Sigmoid colon (tissue), 7 donors: ENCODE results near the gene CRYGN. TPM values are rescaled to one million over a fixed set of nuclear protein-coding genes. Genes with fewer than 3 reads are reported as not detected.

Experiments used
- DNase-seq: peaks from one replicate; pipeline ENCODE4 v3.0.0-alpha.2; 2019
- H3K27ac ChIP-seq, 4 donors: fragments of 200-600 bp; sonication (generic); one replicate each; pipeline ENCODE4 v1.5.1; 2016 to 2019; ENCODE audit warnings: mild to moderate bottlenecking in 1 of 4
- H3K27me3 ChIP-seq, 3 donors: fragments of 200-600 bp; sonication (generic); one replicate each; pipeline ENCODE4 v1.5.1; 2019; ENCODE audit warnings: mild to moderate bottlenecking in 1 of 3
- H3K36me3 ChIP-seq, 4 donors: fragments of 200-600 bp; sonication (generic); one replicate each; pipeline ENCODE4 v1.5.1; 2016 to 2019
- H3K4me1 ChIP-seq, 4 donors: fragments of 200-600 bp; sonication (generic); one replicate each; pipeline ENCODE4 v1.5.1; 2017 to 2019
- H3K4me3 ChIP-seq, 4 donors: fragments of 200-600 bp; sonication (generic); one replicate each; pipeline ENCODE4 v1.5.1; 2017 to 2019; ENCODE audit warnings: mild to moderate bottlenecking in 2 of 4, moderate library complexity in 1 of 4
- H3K9me3 ChIP-seq, 4 donors: fragments of 200-600 bp in 3 of 4; sonication (generic) in 3 of 4; one replicate each; pipeline versions ENCODE4 v1.5.1 to v1.6.1; 2013 to 2019
- EP300 ChIP-seq, 4 donors: sonication (generic); formaldehyde crosslinking; IDR thresholded peaks; one replicate each; pipeline ENCODE4 v1.6.1; 2017; ENCODE audit warnings: antibody characterized with exemption in 4 of 4
- POLR2A ChIP-seq, 2 donors: fragments of 450-650 bp; IDR thresholded peaks; one replicate each; pipeline ENCODE4 v1.6.1; 2016; ENCODE audit warnings: antibody characterized with exemption in 2 of 2, mild to moderate bottlenecking in 2 of 2, moderate library complexity in 2 of 2
- POLR2AphosphoS5 ChIP-seq, 4 donors: sonication (generic); formaldehyde crosslinking; IDR thresholded peaks; one replicate each; pipeline ENCODE4 v1.6.1; 2017; ENCODE audit warnings: antibody characterized with exemption in 4 of 4
- WGBS, 2 donors: extraction: QIAGEN DNeasy Blood & Tissue Kit; methylation state at CpG; one replicate each; pipeline ENCODE4 v1.1.7; 2013; 5-methylcytosine and 5-hydroxymethylcytosine counted together
- intact Hi-C: fragments of 100-400 bp; cut with DNase I; formaldehyde crosslinking; loops from one replicate; pipeline ENCODE4 v1.15.1; 2023
- polyA plus RNA-seq, 3 donors: library from polyadenylated mRNA; stranded (reverse); fragments of 200-250 nt; gene quantifications; one replicate each; pipeline ENCODE4 v1.2.3, GENCODE V29; 2013
- total RNA-seq, 4 donors: library from RNA; depleted of rRNA; stranded (reverse); fragments of >200 nt; gene quantifications; one replicate each; pipeline ENCODE4 v1.1.0, GENCODE V29; 2016
- TF ChIP-seq, protein P1 (sequence below), 4 experiments: fragments of 450-650 bp in 3 of 4; fragments of 200-600 bp in 1 of 4; IDR thresholded peaks; one replicate each; pipeline ENCODE4 v1.5.1; 2016 to 2019; ENCODE audit warnings: antibody characterized with exemption in 4 of 4, mild to moderate bottlenecking in 3 of 4, moderate library complexity in 2 of 4
- donor health status: healthy with polysubstance abuse.
- donor health status: Bipolar disorder and iron deficiency.
- donor health status: healthy.

The CRYGN gene
- total and polyA plus RNA-seq, 7 donors: 0.17 to 1.8 (median 0.99) TPM; not detected in 3

GRCh38 chr7:151413241-151413640 lies 26.7 kb downstream of the CRYGN start:
- no peak overlapping the region for H3K27ac ChIP-seq
- peaks cover 22 to 49% (median 27%) of the 10 kb centered on the region in 3 donors for H3K27me3 ChIP-seq
- 85 to 88% methylated on average over 4 of the region's 4 CpGs for WGBS, 2 donors
- no peaks in the 10 kb centered on the region for H3K9me3 ChIP-seq
- TF ChIP-seq POLR2A (IDR thresholded peaks at IDR 0.05) (no peak), POLR2AphosphoS5 (IDR thresholded peaks at IDR 0.05) (no peak), EP300 (IDR thresholded peaks at IDR 0.05) (no peak)
- TF ChIP-seq, protein P1, sequence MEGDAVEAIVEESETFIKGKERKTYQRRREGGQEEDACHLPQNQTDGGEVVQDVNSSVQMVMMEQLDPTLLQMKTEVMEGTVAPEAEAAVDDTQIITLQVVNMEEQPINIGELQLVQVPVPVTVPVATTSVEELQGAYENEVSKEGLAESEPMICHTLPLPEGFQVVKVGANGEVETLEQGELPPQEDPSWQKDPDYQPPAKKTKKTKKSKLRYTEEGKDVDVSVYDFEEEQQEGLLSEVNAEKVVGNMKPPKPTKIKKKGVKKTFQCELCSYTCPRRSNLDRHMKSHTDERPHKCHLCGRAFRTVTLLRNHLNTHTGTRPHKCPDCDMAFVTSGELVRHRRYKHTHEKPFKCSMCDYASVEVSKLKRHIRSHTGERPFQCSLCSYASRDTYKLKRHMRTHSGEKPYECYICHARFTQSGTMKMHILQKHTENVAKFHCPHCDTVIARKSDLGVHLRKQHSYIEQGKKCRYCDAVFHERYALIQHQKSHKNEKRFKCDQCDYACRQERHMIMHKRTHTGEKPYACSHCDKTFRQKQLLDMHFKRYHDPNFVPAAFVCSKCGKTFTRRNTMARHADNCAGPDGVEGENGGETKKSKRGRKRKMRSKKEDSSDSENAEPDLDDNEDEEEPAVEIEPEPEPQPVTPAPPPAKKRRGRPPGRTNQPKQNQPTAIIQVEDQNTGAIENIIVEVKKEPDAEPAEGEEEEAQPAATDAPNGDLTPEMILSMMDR (IDR thresholded peaks at IDR 0.05): no peak
- intact Hi-C loops: loop anchor here (5.0 kb wide), 1 partner anchor 34 kb away; no protein-coding TSS in a partner anchor
- no peaks in the 10 kb centered on the region for H3K36me3 ChIP-seq
- DNase-seq: no peak
- H3K4me1 ChIP-seq: peaks cover 0 to 22% (median 17%) of the 10 kb centered on the region in 4 donors
- H3K4me3 ChIP-seq: no peak overlapping the region

DNA sequence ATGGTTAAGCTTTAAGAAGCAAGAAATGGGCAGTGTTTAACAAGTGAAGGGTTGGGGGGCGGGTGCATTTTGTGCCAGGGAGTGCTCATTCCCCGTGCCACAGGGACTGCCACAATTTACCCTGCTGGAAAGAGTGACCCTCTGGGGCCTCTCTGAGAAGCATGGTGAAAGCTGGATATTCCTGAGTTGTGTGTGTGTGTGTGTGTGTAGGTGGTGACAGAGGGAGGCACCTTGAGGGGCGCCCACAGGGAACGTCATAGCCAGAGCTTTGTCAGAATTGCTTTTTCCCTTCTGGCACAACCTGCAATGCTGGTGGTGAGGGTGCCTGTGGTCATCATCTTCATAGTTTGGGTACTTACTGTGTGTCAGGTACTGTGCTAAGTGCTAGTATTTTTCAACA lies 27.6 kb downstream of the CRYGN start:
- TF ChIP-seq POLR2AphosphoS5 (IDR thresholded peaks at IDR 0.05): no peak
- TF ChIP-seq, protein P1 (IDR thresholded peaks at IDR 0.05): no peak
- TF ChIP-seq EP300 (IDR thresholded peaks at IDR 0.05): no peak
- no peak for TF ChIP-seq POLR2A (IDR thresholded peaks at IDR 0.05)
- 64 to 80% methylated on average over 4 of the region's 4 CpGs for WGBS, 2 donors
- Histone ChIP-seq H3K27ac (no peak overlapping the region), H3K27me3 (peaks cover 22 to 53% (median 34%) of the 10 kb centered on the region in 3 donors), H3K4me3 (no peak overlapping the region), H3K4me1 (peaks cover 0 to 22% (median 17%) of the 10 kb centered on the region in 4 donors), H3K36me3 (no peaks in the 10 kb centered on the region), H3K9me3 (no peaks in the 10 kb centered on the region)
- DNase-seq: no peak
- intact Hi-C loops: loop anchor here (5.0 kb wide), 1 partner anchor 35 kb away; no protein-coding TSS in a partner anchor

GRCh38 chr7:151411551-151411950 lies 28.4 kb downstream of the CRYGN start:
- Histone ChIP-seq H3K9me3 (no peaks in the 10 kb centered on the region), H3K4me3 (no peak overlapping the region), H3K36me3 (no peaks in the 10 kb centered on the region), H3K27ac (no peak overlapping the region), H3K27me3 (peaks cover 22 to 56% (median 36%) of the 10 kb centered on the region in 3 donors), H3K4me1 (peaks cover 0 to 22% (median 17%) of the 10 kb centered on the region in 4 donors)
- intact Hi-C loops: loop anchor here (5.0 kb wide), 1 partner anchor 36 kb away; no protein-coding TSS in a partner anchor
- 52 to 75% methylated on average over 6 of the region's 6 CpGs for WGBS, 2 donors
- DNase-seq: no peak
- no peak for TF ChIP-seq EP300 (IDR thresholded peaks at IDR 0.05)
- no peak for TF ChIP-seq POLR2A (IDR thresholded peaks at IDR 0.05)
- TF ChIP-seq, protein P1 (IDR thresholded peaks at IDR 0.05): no peak
- no peak for TF ChIP-seq POLR2AphosphoS5 (IDR thresholded peaks at IDR 0.05)

- 23 to 27% methylated on average over 55 of the region's 55 CpGs for WGBS, 2 donors
Measured at GRCh38 chr7:151410405-151411390, 29.2 kb downstream of the CRYGN start.

More at GRCh38 chr7:151410405-151411390, 29.2 kb downstream of the CRYGN start:
- H3K27ac ChIP-seq: peak overlapping the region; percentile 59 to 71 (median 66)
- TF ChIP-seq, protein P1 (IDR thresholded peaks at IDR 0.05): no peak
- peak in 2 of 4 donors; percentile 20 to 30 for TF ChIP-seq POLR2AphosphoS5 (IDR thresholded peaks at IDR 0.05)
- no peak for TF ChIP-seq EP300 (IDR thresholded peaks at IDR 0.05)
- H3K36me3 ChIP-seq: no peaks in the 10 kb centered on the region
- no peaks in the 10 kb centered on the region for H3K9me3 ChIP-seq
- peaks cover 22 to 56% (median 36%) of the 10 kb centered on the region in 3 donors for H3K27me3 ChIP-seq
- peak; percentile 71 for DNase-seq
- intact Hi-C loops: loop anchor here (5.0 kb wide), 1 partner anchor 37 kb away; no protein-coding TSS in a partner anchor
- peak overlapping the region; percentile 35 to 53 (median 44) for H3K4me3 ChIP-seq
- H3K4me1 ChIP-seq: peaks cover 0 to 22% (median 17%) of the 10 kb centered on the region in 4 donors
